K562 (cell line): ENCODE results near the gene RDM1. TPM values are rescaled to one million over a fixed set of nuclear protein-coding genes. Genes with fewer than 3 reads are reported as not detected.

Experiments
- BCL6 ChIP-seq: fragments of 250-450 bp; sonication (Bioruptor Pico); IDR thresholded peaks from 2 replicates; pipeline ENCODE4 v1.4.0; 2020
- CBX3 ChIP-seq, 2 experiments: IDR thresholded peaks; 1 replicate in 1 of 2; 2 replicates in 1 of 2; pipeline ENCODE4 v1.6.1; 2012; ENCODE audit warnings: inconsistent platforms in 2 of 2, low read length in 2 of 2, borderline replicate concordance in 1 of 2, control low read depth in 1 of 2
- CHD1 ChIP-seq: fragments of 200-600 bp; sonication (generic); IDR thresholded peaks from one replicate; pipeline ENCODE4 v1.6.1; 2012; ENCODE audit warnings: mild to moderate bottlenecking, moderate library complexity, low read length, inconsistent platforms
- GATA2 ChIP-seq: sonication (generic); formaldehyde crosslinking; IDR thresholded peaks from 2 replicates; pipeline ENCODE4 v1.4.0; 2020; ENCODE audit warnings: mild to moderate bottlenecking, missing genetic modification reagents
- HNRNPLL ChIP-seq: fragments of 200-400 bp; formaldehyde crosslinking; IDR thresholded peaks from 2 replicates; pipeline ENCODE4 v1.6.1; 2017; ENCODE audit warnings: low read length, low read depth, mild to moderate bottlenecking; ENCODE audit not compliant: poor library complexity, severe bottlenecking
- MYNN ChIP-seq, 2 experiments: sonication (generic); formaldehyde crosslinking in 1 of 2; IDR thresholded peaks; 2 replicates each; pipeline versions ENCODE4 v1.5.0 to v1.6.1; 2016 to 2020; ENCODE audit warnings: antibody characterized with exemption in 1 of 2, missing genetic modification reagents in 1 of 2
- NFRKB ChIP-seq: fragments of 450-650 bp; IDR thresholded peaks from 2 replicates; pipeline ENCODE4 v1.6.1; 2016; ENCODE audit warnings: low read depth
- PHF21A ChIP-seq: fragments of 450-650 bp; IDR thresholded peaks from 2 replicates; pipeline ENCODE4 v1.6.1; 2017; ENCODE audit warnings: low read depth, borderline replicate concordance
- ZNF3 ChIP-seq: fragments of 250-450 bp; sonication (Bioruptor Pico); IDR thresholded peaks from 2 replicates; pipeline ENCODE4 v1.5.0; 2021; ENCODE audit warnings: mild to moderate bottlenecking, moderate library complexity
- ZNF583 ChIP-seq: fragments of 250-450 bp; sonication (Bioruptor Pico); IDR thresholded peaks from 2 replicates; pipeline ENCODE4 v1.4.0; 2020
- ZNF644 ChIP-seq: fragments of 200-800 bp; sonication (Bioruptor generic); IDR thresholded peaks from 2 replicates; pipeline ENCODE4 v1.6.1; 2016; ENCODE audit warnings: low read depth, missing genetic modification characterization, missing compliant biosample characterization
- polyA plus RNA-seq, 8 experiments: library from polyadenylated mRNA; depleted of rRNA in 4 of 8; stranded (reverse) in 5 of 8; unstranded in 3 of 8; fragments of >200 nt; fragmentation: Nextera tagmentation in 2 of 8; fragmentation: Illumina TruSeq in 1 of 8; extraction: Ambion mirVana in 2 of 8; extraction: Trizol in 1 of 8; gene quantifications; 2 replicates each; pipeline versions ENCODE4 v1.2.1 to v1.2.3, GENCODE V29; 2011 to 2014; ENCODE audit warnings: inconsistent platforms in 1 of 8, missing spikeins in 1 of 8
- total RNA-seq, 7 experiments: library from RNA; depleted of rRNA in 6 of 7; stranded (reverse); fragments of >200 nt in 6 of 7; fragmentation: Illumina TruSeq in 2 of 7; extraction: Trizol in 2 of 7; gene quantifications; 2 replicates each; pipeline versions ENCODE4 v1.2.1 to v1.2.3, GENCODE V29; 2011 to 2021; ENCODE audit warnings: low replicate concordance in 1 of 7
- TF ChIP-seq, protein P1 (sequence below): fragments of 450-650 bp; IDR thresholded peaks from 2 replicates; pipeline ENCODE4 v1.6.1; 2016; ENCODE audit warnings: low read depth, mild to moderate bottlenecking, moderate library complexity
- TF ChIP-seq, protein P2 (sequence below): sonication (generic); formaldehyde crosslinking; IDR thresholded peaks from 2 replicates; pipeline ENCODE4 v1.8.1; 2023; ENCODE audit warnings: mild to moderate bottlenecking, missing genetic modification reagents
- TF ChIP-seq, protein P3 (sequence below): fragments of 450-650 bp; IDR thresholded peaks from 2 replicates; pipeline ENCODE4 v1.6.1; 2016; ENCODE audit warnings: mild to moderate bottlenecking, moderate library complexity

Gene RDM1
- total and polyA plus RNA-seq, 9 of the 15 experiments (the other 6 are each of a cell fraction or from before 2014, with no cell fraction given), result 2.5 to 11.2 (median 5.4) TPM

DNA sequence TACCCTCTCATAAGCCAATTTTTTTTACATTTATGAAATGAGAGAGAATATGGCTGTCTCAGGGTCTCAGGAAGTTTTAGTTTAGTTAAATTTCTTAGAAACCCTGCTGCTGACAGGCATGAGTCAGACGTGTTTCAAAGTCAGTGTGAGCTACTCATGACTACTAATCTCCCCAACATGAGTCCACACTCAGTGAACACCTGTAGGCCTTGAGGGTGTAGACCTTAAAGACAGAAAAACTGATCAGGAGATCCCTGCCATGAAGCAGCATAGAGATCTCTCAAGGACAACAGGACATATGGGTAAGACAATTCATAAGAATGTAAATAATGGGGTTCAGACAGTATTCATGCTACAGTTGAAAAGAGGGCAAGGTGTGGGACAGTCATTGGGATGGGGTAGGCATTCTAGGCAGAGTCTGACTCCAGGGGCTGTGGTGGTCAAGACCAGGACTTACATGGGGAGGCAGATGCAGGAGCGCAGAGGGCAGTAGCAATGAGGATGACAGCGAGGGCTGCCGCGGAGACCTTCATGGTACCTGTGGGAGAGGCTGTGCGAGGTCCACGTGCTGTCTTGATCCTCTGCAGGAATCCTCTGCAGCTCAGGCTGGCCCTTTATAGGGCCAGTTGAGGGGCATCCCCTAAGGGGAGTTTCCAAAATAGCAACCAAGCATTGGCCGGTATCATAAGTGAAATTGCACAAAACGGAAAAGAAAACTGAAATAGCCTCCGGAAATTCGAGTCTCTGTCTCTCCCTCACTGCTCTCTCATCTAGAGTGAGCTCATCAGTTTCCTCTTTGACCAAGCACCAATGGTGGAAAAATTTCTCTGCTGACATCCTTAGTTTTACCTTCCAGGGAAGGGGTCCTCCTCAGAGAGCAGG is 50.6 kb downstream of the RDM1 start, which contains the start of gene CCL5 (continued):
- TF ChIP-seq NFRKB, result no peak
- TF ChIP-seq MYNN (IDR thresholded peaks at IDR 0.05), result no peak
- TF ChIP-seq MYNN (CRISPR knock-in tag; IDR thresholded peaks at IDR 0.05), result no peak
- TF ChIP-seq, protein P1, sequence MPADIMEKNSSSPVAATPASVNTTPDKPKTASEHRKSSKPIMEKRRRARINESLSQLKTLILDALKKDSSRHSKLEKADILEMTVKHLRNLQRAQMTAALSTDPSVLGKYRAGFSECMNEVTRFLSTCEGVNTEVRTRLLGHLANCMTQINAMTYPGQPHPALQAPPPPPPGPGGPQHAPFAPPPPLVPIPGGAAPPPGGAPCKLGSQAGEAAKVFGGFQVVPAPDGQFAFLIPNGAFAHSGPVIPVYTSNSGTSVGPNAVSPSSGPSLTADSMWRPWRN, result no peak
- TF ChIP-seq CHD1, result no peak
- no peak for TF ChIP-seq HNRNPLL
- no peak for TF ChIP-seq ZNF644 (tag)
- no peak for TF ChIP-seq BCL6 (CRISPR knock-in tag)
- no peak for TF ChIP-seq CBX3 (IDR thresholded peaks at IDR 0.05; ENCODE audit: borderline replicate concordance in 1 of 2, low read length in 2 of 2)
- TF ChIP-seq PHF21A, result no peak
- no peak for TF ChIP-seq ZNF3 (CRISPR knock-in tag)
- TF ChIP-seq, protein P2, sequence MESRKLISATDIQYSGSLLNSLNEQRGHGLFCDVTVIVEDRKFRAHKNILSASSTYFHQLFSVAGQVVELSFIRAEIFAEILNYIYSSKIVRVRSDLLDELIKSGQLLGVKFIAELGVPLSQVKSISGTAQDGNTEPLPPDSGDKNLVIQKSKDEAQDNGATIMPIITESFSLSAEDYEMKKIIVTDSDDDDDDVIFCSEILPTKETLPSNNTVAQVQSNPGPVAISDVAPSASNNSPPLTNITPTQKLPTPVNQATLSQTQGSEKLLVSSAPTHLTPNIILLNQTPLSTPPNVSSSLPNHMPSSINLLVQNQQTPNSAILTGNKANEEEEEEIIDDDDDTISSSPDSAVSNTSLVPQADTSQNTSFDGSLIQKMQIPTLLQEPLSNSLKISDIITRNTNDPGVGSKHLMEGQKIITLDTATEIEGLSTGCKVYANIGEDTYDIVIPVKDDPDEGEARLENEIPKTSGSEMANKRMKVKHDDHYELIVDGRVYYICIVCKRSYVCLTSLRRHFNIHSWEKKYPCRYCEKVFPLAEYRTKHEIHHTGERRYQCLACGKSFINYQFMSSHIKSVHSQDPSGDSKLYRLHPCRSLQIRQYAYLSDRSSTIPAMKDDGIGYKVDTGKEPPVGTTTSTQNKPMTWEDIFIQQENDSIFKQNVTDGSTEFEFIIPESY (CRISPR knock-in tag), result no peak
- no peak for TF ChIP-seq GATA2
- TF ChIP-seq, protein P3, sequence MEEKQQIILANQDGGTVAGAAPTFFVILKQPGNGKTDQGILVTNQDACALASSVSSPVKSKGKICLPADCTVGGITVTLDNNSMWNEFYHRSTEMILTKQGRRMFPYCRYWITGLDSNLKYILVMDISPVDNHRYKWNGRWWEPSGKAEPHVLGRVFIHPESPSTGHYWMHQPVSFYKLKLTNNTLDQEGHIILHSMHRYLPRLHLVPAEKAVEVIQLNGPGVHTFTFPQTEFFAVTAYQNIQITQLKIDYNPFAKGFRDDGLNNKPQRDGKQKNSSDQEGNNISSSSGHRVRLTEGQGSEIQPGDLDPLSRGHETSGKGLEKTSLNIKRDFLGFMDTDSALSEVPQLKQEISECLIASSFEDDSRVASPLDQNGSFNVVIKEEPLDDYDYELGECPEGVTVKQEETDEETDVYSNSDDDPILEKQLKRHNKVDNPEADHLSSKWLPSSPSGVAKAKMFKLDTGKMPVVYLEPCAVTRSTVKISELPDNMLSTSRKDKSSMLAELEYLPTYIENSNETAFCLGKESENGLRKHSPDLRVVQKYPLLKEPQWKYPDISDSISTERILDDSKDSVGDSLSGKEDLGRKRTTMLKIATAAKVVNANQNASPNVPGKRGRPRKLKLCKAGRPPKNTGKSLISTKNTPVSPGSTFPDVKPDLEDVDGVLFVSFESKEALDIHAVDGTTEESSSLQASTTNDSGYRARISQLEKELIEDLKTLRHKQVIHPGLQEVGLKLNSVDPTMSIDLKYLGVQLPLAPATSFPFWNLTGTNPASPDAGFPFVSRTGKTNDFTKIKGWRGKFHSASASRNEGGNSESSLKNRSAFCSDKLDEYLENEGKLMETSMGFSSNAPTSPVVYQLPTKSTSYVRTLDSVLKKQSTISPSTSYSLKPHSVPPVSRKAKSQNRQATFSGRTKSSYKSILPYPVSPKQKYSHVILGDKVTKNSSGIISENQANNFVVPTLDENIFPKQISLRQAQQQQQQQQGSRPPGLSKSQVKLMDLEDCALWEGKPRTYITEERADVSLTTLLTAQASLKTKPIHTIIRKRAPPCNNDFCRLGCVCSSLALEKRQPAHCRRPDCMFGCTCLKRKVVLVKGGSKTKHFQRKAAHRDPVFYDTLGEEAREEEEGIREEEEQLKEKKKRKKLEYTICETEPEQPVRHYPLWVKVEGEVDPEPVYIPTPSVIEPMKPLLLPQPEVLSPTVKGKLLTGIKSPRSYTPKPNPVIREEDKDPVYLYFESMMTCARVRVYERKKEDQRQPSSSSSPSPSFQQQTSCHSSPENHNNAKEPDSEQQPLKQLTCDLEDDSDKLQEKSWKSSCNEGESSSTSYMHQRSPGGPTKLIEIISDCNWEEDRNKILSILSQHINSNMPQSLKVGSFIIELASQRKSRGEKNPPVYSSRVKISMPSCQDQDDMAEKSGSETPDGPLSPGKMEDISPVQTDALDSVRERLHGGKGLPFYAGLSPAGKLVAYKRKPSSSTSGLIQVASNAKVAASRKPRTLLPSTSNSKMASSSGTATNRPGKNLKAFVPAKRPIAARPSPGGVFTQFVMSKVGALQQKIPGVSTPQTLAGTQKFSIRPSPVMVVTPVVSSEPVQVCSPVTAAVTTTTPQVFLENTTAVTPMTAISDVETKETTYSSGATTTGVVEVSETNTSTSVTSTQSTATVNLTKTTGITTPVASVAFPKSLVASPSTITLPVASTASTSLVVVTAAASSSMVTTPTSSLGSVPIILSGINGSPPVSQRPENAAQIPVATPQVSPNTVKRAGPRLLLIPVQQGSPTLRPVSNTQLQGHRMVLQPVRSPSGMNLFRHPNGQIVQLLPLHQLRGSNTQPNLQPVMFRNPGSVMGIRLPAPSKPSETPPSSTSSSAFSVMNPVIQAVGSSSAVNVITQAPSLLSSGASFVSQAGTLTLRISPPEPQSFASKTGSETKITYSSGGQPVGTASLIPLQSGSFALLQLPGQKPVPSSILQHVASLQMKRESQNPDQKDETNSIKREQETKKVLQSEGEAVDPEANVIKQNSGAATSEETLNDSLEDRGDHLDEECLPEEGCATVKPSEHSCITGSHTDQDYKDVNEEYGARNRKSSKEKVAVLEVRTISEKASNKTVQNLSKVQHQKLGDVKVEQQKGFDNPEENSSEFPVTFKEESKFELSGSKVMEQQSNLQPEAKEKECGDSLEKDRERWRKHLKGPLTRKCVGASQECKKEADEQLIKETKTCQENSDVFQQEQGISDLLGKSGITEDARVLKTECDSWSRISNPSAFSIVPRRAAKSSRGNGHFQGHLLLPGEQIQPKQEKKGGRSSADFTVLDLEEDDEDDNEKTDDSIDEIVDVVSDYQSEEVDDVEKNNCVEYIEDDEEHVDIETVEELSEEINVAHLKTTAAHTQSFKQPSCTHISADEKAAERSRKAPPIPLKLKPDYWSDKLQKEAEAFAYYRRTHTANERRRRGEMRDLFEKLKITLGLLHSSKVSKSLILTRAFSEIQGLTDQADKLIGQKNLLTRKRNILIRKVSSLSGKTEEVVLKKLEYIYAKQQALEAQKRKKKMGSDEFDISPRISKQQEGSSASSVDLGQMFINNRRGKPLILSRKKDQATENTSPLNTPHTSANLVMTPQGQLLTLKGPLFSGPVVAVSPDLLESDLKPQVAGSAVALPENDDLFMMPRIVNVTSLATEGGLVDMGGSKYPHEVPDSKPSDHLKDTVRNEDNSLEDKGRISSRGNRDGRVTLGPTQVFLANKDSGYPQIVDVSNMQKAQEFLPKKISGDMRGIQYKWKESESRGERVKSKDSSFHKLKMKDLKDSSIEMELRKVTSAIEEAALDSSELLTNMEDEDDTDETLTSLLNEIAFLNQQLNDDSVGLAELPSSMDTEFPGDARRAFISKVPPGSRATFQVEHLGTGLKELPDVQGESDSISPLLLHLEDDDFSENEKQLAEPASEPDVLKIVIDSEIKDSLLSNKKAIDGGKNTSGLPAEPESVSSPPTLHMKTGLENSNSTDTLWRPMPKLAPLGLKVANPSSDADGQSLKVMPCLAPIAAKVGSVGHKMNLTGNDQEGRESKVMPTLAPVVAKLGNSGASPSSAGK, result peak; percentile 43
- no peak for TF ChIP-seq ZNF583
